22Rv1 (cell line): ENCODE measurements around the gene LAPTM5.
"Not testable (repeated sequence)": the region's sequence is repeated elsewhere in the genome, so short reads cannot be mapped to it uniquely, and the experiment has no call there.

Source experiments
- H3K27ac ChIP-seq: fragments of 450-650 bp; 2 replicates; pipeline ENCODE4 v1.5.1; 2017
- CTCF ChIP-seq: fragments of 450-650 bp; IDR thresholded peaks from 2 replicates; pipeline ENCODE4 v1.5.1; 2017; ENCODE audit warnings: mild to moderate bottlenecking
- ZFX ChIP-seq: fragments of 450-650 bp; IDR thresholded peaks from 2 replicates; pipeline ENCODE4 v1.6.1; 2017; ENCODE audit warnings: antibody characterized with exemption, borderline replicate concordance

Gene LAPTM5

GRCh38 chr1:30774550-30775432 lies 17.2 kb upstream of the LAPTM5 start:
- H3K27ac ChIP-seq = no peak overlapping the region

GRCh38 chr1:30773722-30774358 lies 16.3 kb upstream of the LAPTM5 start:
- TF ChIP-seq ZFX (no peak), CTCF (no peak)
- H3K27ac ChIP-seq = no peak overlapping the region

More at GRCh38 chr1:30774550-30775432, 17.2 kb upstream of the LAPTM5 start:
- no peak for TF ChIP-seq CTCF
- no peak for TF ChIP-seq ZFX

GRCh38 chr1:30771005-30771404 lies 13.4 kb upstream of the LAPTM5 start:
- H3K27ac ChIP-seq = no peak overlapping the region
- no peak for TF ChIP-seq ZFX
- TF ChIP-seq CTCF = no peak

- TF ChIP-seq CTCF (no peak), ZFX (no peak)
- no peak overlapping the region for H3K27ac ChIP-seq
Observed at GRCh38 chr1:30770150-30770549, 12.6 kb upstream of the LAPTM5 start.

- TF ChIP-seq CTCF (no peak), ZFX (no peak)
- no peak overlapping the region for H3K27ac ChIP-seq
Observed at GRCh38 chr1:30768830-30769718, 11.5 kb upstream of the LAPTM5 start.

GRCh38 chr1:30768159-30768829 lies 10.7 kb upstream of the LAPTM5 start:
- H3K27ac ChIP-seq = no peak overlapping the region
- TF ChIP-seq CTCF = no peak
- no peak for TF ChIP-seq ZFX

- H3K27ac ChIP-seq = not testable (repeated sequence)
Observed at GRCh38 chr1:30766948-30767347, 9.4 kb upstream of the LAPTM5 start.
